Inflammatory macrophage (primary cell): Measurements from ENCODE around the gene TPRX2.
"Not testable (repeated sequence)": the region's sequence is repeated elsewhere in the genome, so short reads cannot be mapped to it uniquely, and the experiment has no call there.

Source experiments
- DNase-seq, 2 donors: peaks; one replicate each; pipeline ENCODE4 v3.0.0-alpha.2; 2020 to 2022

TPRX2 gene

GRCh38 chr19:47861630-47862029 is 2.6 kb downstream of the TPRX2 start:
- no peak for DNase-seq

- peak; percentile 68 to 71 for DNase-seq
Measured at GRCh38 chr19:47863514-47863936, 4.5 kb downstream of the TPRX2 start.

GRCh38 chr19:47865166-47865565 is 6.1 kb downstream of the TPRX2 start:
- DNase-seq, result no peak

DNA sequence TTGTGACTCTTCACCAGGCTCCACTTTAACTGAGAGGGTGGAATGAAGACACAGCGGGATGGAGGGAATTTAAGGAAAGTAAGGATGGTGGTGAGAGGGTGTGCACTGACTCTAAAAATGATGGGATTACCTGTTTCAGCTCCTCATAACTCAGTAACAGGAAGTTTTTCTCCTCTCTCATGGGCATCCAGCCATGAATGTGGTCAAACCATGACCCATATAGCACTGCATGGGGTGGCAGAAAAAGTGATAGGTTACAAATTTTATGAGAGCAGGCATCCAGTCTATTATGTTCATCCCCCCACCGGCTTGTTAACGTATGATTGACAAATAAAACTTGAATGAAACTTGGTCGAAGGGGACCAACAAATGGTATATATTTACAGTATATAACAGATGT is 19.9 kb downstream of the TPRX2 start:
- no peak for DNase-seq

DNA sequence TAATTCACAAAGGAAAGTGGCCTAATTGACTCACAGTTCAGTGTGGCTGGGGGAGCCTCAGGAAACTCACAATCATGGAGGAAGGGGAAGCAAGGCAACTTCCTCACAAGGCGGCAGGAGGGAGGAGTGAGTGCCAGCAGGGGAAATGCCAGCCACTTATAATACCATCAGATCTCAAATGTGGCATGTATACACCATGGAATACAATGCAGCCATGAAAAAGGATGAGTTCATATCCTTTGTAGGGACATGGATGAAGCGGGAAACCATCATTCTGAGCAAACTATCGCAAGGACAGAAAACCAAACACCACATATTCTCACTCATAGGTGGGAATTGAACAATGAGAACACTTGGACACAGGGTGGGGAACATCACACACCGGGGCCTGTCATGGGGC is 20.4 kb downstream of the TPRX2 start:
- not testable (repeated sequence) for DNase-seq

- no peak for DNase-seq
Measured at GRCh38 chr19:47881757-47882156, 22.7 kb downstream of the TPRX2 start.

- no peak for DNase-seq
Measured at GRCh38 chr19:47882890-47883289, 23.9 kb downstream of the TPRX2 start.

GRCh38 chr19:47885067-47885463 is 26.0 kb downstream of the TPRX2 start:
- DNase-seq, result no peak

- no peak for DNase-seq
Measured at GRCh38 chr19:47886010-47886559, 27.1 kb downstream of the TPRX2 start, which contains the start of gene SULT2A1. Gene SULT2A1 (minus strand): TSS chr19:47886315. CDS start chr19:47886257, 58 bp downstream.

- DNase-seq, result no peak
Measured at GRCh38 chr19:47890865-47891621, 32.0 kb downstream of the TPRX2 start.

- no peak for DNase-seq
Measured at GRCh38 chr19:47891622-47891922, 32.5 kb downstream of the TPRX2 start.

- DNase-seq, result no peak
Measured at GRCh38 chr19:47891923-47892666, 33.1 kb downstream of the TPRX2 start.

DNA sequence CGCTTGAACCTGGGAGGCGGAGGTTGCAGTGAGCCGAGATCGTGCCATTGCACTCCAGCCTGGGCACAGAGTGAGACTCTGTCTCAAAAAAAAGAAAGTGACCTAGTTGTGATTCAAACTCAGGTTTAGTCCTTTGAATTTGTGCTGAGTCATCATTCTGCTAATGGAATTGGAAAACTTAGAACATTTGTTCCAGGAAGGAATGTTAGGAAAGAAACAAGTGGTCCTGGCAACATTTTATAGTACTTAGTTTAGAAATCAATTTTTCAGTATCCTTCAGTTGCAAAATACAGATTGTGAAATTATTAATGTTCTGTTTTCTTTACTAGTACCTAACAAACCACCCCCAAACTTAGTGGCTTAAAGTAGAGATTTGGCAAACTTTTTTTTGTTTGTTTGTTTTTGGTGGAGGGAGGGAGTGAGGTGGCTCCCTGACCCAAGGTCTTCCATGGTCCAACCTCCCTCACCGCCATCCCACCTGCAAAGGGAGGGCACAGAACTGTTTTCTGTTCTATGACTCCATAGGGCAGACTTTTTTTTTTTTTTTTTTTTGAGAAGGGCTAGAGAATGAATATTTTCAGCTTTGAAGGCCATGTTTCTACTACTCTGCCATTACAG is 36.2 kb downstream of the TPRX2 start:
- DNase-seq, result no peak

- no peak for DNase-seq
Measured at GRCh38 chr19:47896019-47896418, 37.0 kb downstream of the TPRX2 start.

DNA sequence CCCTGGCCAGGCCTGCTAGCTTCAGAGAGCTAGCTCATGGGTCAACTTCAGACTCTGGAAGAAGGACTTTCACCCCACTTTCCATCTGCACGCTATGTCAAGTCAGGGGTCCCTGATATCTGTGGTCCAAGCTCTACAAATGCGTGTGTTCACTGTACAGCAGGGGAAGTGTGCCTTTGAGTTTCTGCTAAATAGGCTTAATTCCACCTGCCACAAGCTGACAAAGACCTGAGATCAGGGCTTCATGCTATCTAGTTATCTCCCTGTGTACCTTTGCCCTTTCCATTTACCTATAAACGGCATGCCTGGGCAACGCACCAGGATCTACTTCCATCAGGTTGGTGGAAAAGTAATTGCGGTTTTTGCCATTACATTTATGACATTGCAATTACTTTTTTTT is 37.7 kb downstream of the TPRX2 start:
- no peak for DNase-seq

DNA sequence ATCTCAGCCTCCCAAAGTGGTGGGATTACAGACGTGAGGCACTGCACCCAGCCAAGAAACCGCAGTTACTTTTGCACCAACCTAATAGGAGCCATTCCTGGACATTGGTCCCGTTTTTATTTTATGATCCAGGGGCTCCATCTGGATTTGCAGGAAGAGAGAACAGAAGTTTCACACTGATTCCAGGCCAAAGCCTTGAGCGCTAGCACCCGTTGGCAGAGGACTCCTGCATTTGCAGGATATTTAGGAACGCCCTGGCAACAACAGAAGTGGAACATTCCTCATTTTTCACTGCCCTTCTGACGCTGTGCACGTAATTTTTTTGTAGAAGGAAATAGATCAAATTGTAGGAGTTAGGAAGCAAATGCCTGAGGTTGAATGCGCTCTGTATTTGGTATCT is 38.8 kb downstream of the TPRX2 start:
- DNase-seq, result no peak

- DNase-seq, result no peak
Measured at GRCh38 chr19:47899335-47899734, 40.3 kb downstream of the TPRX2 start.

DNA sequence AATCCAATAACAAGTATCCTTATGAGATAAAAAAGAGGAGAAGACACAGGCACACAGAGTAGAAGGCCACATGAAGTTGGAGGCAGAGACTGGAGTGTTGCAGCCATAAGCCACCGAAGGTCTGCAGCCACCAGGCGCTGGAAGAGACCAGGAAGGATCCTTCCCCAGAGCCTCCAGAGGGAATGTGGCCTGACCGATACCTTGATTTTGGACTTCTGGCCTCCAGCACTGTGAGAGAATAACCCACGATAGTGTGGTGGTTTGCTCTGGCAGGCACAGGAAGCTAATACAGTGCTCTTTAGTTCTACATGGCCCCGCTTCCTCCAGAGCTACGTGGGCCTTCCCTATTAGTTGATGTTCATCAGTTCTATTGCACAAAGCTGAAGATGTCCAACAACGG is 42.3 kb downstream of the TPRX2 start:
- DNase-seq, result no peak

GRCh38 chr19:47909350-47909749 is 50.3 kb downstream of the TPRX2 start:
- DNase-seq, result not testable (repeated sequence)

- not testable (repeated sequence) for DNase-seq
Measured at GRCh38 chr19:47910191-47910590, 51.2 kb downstream of the TPRX2 start.
